Gastrocnemius medialis (tissue), 4 donors: Measurements from ENCODE around the gene SKI. TPM values are rescaled to one million over a fixed set of nuclear protein-coding genes. Genes with fewer than 3 reads are reported as not detected.

Source experiments
- ATAC-seq, 2 donors: fragments of 150-250 bp; one replicate each; pipeline ENCODE4 v1.9.1; 2016
- DNase-seq, 2 donors: peaks; one replicate each; pipeline ENCODE4 v3.0.0-alpha.2; 2019
- H3K27ac ChIP-seq, 4 donors: fragments of 200-600 bp; sonication (generic); 1 replicate in 1 of 4; 2 replicates in 3 of 4; pipeline ENCODE4 v1.5.1; 2016 to 2018; ENCODE audit warnings: mild to moderate bottlenecking in 2 of 4, moderate library complexity in 1 of 4
- H3K27me3 ChIP-seq, 3 donors: fragments of 200-600 bp; sonication (generic) in 2 of 3; 1 replicate in 1 of 3; 2 replicates in 2 of 3; pipeline versions ENCODE4 v1.5.1 to v1.6.0; 2016 to 2019; ENCODE audit warnings: mild to moderate bottlenecking in 1 of 3, moderate library complexity in 1 of 3
- H3K36me3 ChIP-seq, 2 donors: fragments of 200-600 bp; sonication (generic) in 1 of 2; one replicate each; pipeline ENCODE4 v1.5.1; 2017 to 2018
- H3K4me1 ChIP-seq, 2 donors: fragments of 200-600 bp; sonication (generic) in 1 of 2; one replicate each; pipeline ENCODE4 v1.5.1; 2016 to 2017; ENCODE audit warnings: mild to moderate bottlenecking in 2 of 2
- H3K4me3 ChIP-seq, 4 donors: fragments of 200-600 bp; sonication (generic) in 3 of 4; 1 replicate in 1 of 4; 2 replicates in 3 of 4; pipeline ENCODE4 v1.5.1; 2016 to 2019; ENCODE audit warnings: mild to moderate bottlenecking in 2 of 4
- H3K9me3 ChIP-seq, 3 donors: fragments of 200-600 bp; sonication (generic) in 2 of 3; 1 replicate in 1 of 3; 2 replicates in 2 of 3; pipeline ENCODE4 v1.5.1; 2016 to 2019
- CTCF ChIP-seq, 5 experiments: fragments of 450-650 bp in 3 of 5; fragments of 200-600 bp in 2 of 5; sonication (generic) in 2 of 5; IDR thresholded peaks in 4 of 5; conservative IDR thresholded peaks in 1 of 5; 1 replicate in 4 of 5; 2 replicates in 1 of 5; pipeline ENCODE4 v1.5.1; 2016 to 2019; ENCODE audit warnings: antibody characterized with exemption in 5 of 5, mild to moderate bottlenecking in 3 of 5, moderate library complexity in 3 of 5
- POLR2A ChIP-seq, 2 donors: fragments of 450-650 bp; IDR thresholded peaks; one replicate each; pipeline ENCODE4 v1.6.1; 2017; ENCODE audit warnings: antibody characterized with exemption in 2 of 2, mild to moderate bottlenecking in 2 of 2, moderate library complexity in 2 of 2
- in situ Hi-C, 4 donors: fragments of 200-750 bp; cut with MboI; loops; one replicate each; pipeline versions ENCODE4 v1.15.0 to v1.8.0; 2017; ENCODE audit warnings: low sequenced_read_pairs in 4 of 4
- intact Hi-C: fragments of 100-400 bp; cut with DNase I; formaldehyde crosslinking; loops from one replicate; pipeline ENCODE4 v1.15.1; 2023; ENCODE audit warnings: low total_unique reads
- total RNA-seq, 4 donors: library from RNA; depleted of rRNA; stranded (reverse); fragments of >200 nt; gene quantifications; one replicate each; pipeline versions ENCODE4 v1.1.0 to v1.2.3, GENCODE V29; 2016

The SKI gene
- total RNA-seq, 4 donors from 2014 or later = 7.8 to 32.2 (median 22.4) TPM

- H3K27me3 ChIP-seq = no peaks in the 10 kb centered on the region
- no peak overlapping the region for H3K4me3 ChIP-seq
- H3K9me3 ChIP-seq = no peaks in the 10 kb centered on the region
- TF ChIP-seq POLR2A (IDR thresholded peaks at IDR 0.05) (no peak), CTCF (IDR thresholded peaks at IDR 0.05 in 4 of 5, conservative IDR thresholded peaks at IDR 0.05 in 1 of 5) (no peak)
- DNase-seq (no peak), ATAC-seq (no peak)
- in situ Hi-C loops (no loop called here), intact Hi-C loops (no loop called here)
- no peaks in the 10 kb centered on the region for H3K36me3 ChIP-seq
- peak overlapping the region in 1 of 4 donors; percentile 52 for H3K27ac ChIP-seq
- H3K4me1 ChIP-seq = peaks cover 79 to 82% of the 10 kb centered on the region in 2 donors
Observed at GRCh38 chr1:2273401-2274090, 45.4 kb downstream of the SKI start.

- H3K27ac ChIP-seq = peak overlapping the region; percentile 44 to 60 (median 54)
- peaks cover 87 to 90% of the 10 kb centered on the region in 2 donors for H3K4me1 ChIP-seq
- intact Hi-C loops = no loop called here
- in situ Hi-C loops = no loop called here
- ATAC-seq (no peak), DNase-seq (no peak)
- no peaks in the 10 kb centered on the region for H3K36me3 ChIP-seq
- no peaks in the 10 kb centered on the region for H3K27me3 ChIP-seq
- H3K4me3 ChIP-seq = no peak overlapping the region
- H3K9me3 ChIP-seq = no peaks in the 10 kb centered on the region
- TF ChIP-seq POLR2A (IDR thresholded peaks at IDR 0.05) = no peak
- TF ChIP-seq CTCF (IDR thresholded peaks at IDR 0.05 in 4 of 5, conservative IDR thresholded peaks at IDR 0.05 in 1 of 5) = no peak
Observed at GRCh38 chr1:2274231-2274928, 46.3 kb downstream of the SKI start.

GRCh38 chr1:2274929-2275475, 46.9 kb downstream of the SKI start:
- peak overlapping the region; percentile 44 to 60 (median 54) for H3K27ac ChIP-seq
- peaks cover 88 to 93% of the 10 kb centered on the region in 2 donors for H3K4me1 ChIP-seq
- H3K9me3 ChIP-seq = no peaks in the 10 kb centered on the region
- no peak for DNase-seq
- intact Hi-C loops (no loop called here), in situ Hi-C loops (no loop called here)
- no peak overlapping the region for H3K4me3 ChIP-seq
- no peak for ATAC-seq
- TF ChIP-seq CTCF (IDR thresholded peaks at IDR 0.05 in 4 of 5, conservative IDR thresholded peaks at IDR 0.05 in 1 of 5) (no peak), POLR2A (IDR thresholded peaks at IDR 0.05) (no peak)
- H3K36me3 ChIP-seq = no peaks in the 10 kb centered on the region
- H3K27me3 ChIP-seq = no peaks in the 10 kb centered on the region

- peaks cover 78 to 84% of the 10 kb centered on the region in 2 donors for H3K4me1 ChIP-seq
- H3K9me3 ChIP-seq = no peaks in the 10 kb centered on the region
- ATAC-seq (peak; percentile 37 to 73), DNase-seq (no peak)
- H3K27me3 ChIP-seq = no peaks in the 10 kb centered on the region
- intact Hi-C loops = no loop called here
- in situ Hi-C loops = no loop called here
- H3K36me3 ChIP-seq = no peaks in the 10 kb centered on the region
- no peak for TF ChIP-seq POLR2A (IDR thresholded peaks at IDR 0.05)
- no peak for TF ChIP-seq CTCF (IDR thresholded peaks at IDR 0.05 in 4 of 5, conservative IDR thresholded peaks at IDR 0.05 in 1 of 5)
- H3K27ac ChIP-seq = peak overlapping the region; percentile 2 to 60 (median 54)
- H3K4me3 ChIP-seq = no peak overlapping the region
Observed at GRCh38 chr1:2275796-2276536, 47.8 kb downstream of the SKI start.
